HG03280 (cell line): ENCODE results near the gene GRID2.

Experiments used
- ATAC-seq: cut with Tn5 transposase; IDR thresholded peaks from one replicate; pipeline ENCODE4 v1.9.1; 2021; ENCODE audit warnings: mild to moderate bottlenecking, moderate library complexity; ENCODE audit not compliant: unreplicated experiment

GRID2 gene

DNA sequence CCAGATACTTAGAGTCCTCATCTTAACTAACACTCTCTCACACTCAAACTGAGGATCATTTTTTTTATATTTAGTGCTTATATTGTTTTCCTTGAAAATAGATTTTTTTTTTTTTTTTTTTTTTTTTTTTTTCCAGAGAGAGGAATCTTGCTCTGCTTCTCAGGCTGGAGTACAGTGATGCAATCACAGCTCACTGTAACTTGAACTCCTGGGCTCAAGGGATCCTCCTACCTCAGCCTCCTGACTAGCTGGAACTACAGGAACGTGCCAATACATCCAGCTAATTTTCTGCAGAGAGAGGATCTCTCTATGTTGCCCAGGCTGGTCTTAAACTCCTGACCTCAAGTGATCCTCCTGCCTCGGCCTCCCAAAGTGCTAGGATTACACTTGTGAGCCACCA lies 874.5 kb downstream of the GRID2 start:
- no peak for ATAC-seq

DNA sequence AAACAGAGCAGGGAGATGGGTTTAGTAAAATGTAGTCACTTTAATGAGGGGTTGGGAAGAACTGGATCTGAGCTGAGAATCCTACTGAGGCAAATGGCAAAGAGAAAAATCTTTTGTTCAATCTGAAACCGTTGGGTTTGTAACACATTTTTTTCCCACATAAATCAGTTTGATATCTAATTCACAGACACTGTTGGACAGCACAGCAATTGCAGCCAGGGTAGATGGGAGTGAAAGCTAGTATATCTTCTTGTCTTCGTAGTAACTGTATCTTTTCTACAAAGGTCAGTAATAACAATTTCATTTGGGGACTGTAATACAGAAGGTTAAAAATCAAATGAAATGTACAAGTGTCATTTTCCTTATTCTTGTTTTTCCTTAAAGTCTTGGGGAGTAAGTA lies 875.3 kb downstream of the GRID2 start:
- ATAC-seq: no peak

- ATAC-seq: no peak
Measured at GRCh38 chr4:93182722-93183121, 879.0 kb downstream of the GRID2 start.

DNA sequence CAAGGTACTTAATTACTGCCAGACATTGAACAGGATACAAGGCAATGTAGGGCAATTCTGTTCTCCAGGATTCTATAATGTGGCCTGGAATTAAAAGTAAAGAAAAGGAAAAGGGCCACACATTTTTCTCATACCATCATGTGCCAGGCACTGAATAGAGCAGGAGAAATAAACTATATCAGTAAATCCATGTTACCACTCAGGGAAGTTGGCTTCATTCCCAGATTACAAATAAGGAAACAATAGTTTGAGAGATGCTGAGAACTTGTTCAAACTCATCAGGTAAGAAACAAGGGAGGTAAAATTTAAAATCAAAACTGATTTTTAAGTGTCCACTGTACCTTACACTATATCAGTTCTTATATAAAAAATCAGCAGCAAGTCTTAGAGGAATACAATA lies 879.8 kb downstream of the GRID2 start:
- no peak for ATAC-seq

- ATAC-seq: no peak
Measured at GRCh38 chr4:93184053-93184452, 880.3 kb downstream of the GRID2 start.

GRCh38 chr4:93186846-93187245 lies 883.1 kb downstream of the GRID2 start:
- no peak for ATAC-seq

DNA sequence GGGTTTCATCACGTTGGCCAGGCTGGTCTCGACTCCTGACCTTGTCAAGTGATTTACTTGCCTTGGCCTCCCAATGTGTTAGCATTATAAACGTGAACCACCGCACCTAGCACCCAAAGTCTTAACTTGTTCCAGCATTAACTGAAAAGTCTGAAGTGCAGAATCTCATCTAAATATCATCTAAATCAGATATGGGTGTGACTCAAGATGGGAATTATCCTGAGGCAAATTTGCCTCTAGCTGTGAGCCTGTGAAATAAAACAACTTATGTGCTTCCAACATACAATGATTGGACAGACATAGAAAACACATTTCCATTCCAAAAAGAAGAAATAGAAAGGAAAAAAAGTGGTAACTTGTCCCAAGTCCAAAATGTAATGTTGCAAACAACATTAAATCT lies 883.7 kb downstream of the GRID2 start:
- no peak for ATAC-seq

DNA sequence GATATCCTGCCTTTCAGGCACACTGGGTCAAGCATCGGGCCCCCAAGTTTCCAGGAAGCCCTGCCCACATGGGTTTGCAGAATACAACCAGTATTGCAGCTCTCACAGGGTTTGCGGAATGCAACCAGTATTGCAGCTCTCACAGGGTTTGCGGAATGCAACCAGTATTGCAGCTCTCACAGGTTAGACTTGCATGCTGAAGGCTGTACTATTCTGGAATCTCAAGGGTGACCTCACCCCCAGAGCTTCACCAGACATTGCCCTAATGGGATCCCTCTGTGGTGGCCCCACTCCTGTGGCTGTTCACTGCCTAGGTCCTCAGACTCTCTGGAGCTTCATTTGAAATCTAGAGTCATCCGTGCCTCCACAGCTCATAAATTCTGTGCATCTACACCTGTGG lies 884.1 kb downstream of the GRID2 start:
- no peak for ATAC-seq

DNA sequence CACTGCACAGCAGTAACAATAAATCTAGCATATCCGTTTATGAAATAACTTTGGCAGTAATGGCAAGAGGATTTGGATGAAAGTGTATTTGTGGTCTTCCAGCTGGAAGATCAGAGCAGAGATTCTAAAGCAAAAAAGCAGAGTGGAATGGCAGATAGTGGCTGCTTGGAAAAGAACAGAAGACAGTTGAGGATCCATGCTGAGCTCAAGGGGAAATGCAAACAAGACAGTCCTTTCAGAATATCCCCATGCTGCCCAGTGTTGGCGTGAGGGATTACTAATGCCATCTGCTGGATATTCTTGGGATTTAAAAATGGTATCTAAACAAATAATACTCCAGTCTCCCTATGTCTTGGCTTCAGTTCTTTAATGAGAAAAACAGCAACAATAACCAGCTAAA lies 895.7 kb downstream of the GRID2 start:
- no peak for ATAC-seq

DNA sequence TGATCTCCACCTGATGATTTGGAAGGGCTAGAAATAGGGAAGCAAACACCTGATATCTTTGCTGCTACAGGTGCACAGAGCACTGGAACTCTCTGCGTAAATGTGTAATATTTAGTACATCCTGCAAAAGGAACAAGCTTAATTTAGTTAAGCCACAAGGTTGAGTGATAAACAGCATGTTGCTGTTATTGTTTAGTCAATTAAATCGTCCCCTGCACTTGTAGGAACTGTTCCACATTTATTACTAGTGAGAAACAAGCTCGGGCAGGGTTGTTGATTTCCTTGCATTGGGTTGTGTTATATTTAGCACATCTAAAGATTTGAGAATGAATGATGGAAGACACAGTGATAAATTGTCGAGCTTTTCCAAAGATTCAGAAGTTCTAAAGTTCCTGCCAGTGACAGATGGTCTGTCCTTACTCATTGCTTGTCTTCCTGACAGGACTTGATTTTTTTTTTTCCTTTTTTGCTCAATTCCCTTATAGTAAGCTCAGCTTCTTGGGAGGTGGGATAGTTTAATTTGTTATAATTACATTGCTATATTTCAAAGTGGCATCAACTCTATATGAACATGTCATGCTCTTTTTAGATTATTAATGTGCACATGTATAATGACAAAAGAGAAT lies 897.8 kb downstream of the GRID2 start:
- no peak for ATAC-seq

DNA sequence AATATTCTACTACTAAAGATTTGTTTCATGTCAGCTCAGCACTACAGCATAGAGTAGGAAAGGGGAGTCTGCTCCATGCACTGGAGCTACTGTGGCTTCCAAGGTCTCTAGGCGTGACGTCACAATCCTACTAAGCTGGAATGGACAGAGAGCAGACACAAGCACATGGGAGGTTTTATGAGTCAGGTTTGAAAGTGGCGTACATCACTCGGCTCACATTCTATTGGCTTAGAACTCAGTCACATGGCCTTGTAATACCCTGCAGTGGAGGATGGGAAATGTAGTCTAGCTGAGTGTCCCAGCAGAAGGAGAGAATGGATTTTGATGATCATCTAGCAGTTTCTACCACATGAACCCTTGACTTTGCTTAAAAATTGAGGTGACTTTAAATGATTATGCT lies 899.9 kb downstream of the GRID2 start:
- ATAC-seq: no peak

GRCh38 chr4:93212250-93212649 lies 908.5 kb downstream of the GRID2 start:
- no peak for ATAC-seq

GRCh38 chr4:93216646-93217045 lies 912.9 kb downstream of the GRID2 start:
- ATAC-seq: no peak

- ATAC-seq: no peak
Measured at GRCh38 chr4:93217431-93217830, 913.7 kb downstream of the GRID2 start.

GRCh38 chr4:93221771-93222170 lies 918.0 kb downstream of the GRID2 start:
- no peak for ATAC-seq

DNA sequence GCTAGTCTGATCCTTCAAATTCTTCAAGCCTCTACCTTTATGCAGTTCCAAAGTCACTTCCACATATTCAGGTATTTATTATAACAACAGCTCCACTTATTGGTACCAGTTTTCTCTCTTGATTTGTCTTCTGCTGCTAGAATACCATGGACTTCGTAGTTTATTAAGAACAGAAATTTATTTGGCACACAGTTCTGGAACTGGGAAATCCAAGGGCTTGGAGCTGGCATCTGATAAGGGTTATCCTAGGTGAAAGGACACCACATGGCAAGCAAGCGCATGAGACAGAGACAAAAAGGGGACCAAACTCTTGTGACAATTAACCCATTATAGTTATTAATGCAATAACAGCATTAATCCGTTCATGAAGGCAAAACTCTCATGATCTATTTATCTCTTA lies 924.3 kb downstream of the GRID2 start:
- no peak for ATAC-seq

- ATAC-seq: no peak
Measured at GRCh38 chr4:93232883-93233282, 929.1 kb downstream of the GRID2 start.

- ATAC-seq: no peak
Measured at GRCh38 chr4:93237521-93237920, 933.8 kb downstream of the GRID2 start.

DNA sequence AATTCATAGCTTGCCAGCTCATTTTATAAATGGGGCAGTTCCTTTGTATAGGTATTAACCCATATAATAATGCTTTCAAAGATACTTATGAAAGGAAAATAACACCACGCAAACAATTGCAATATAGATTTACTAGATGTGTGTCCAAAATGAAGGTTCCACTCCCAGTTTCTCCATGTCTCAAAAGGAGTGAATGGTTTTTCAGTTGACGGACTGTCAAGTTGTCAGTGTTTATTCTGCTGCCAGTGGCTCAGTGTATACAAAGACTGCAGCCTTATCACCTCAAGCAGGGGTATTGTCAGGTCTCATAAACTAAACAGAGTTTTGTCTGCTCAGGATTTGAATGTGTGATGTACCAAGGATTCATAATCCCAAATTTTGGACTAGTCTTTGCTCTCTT lies 939.5 kb downstream of the GRID2 start:
- ATAC-seq: no peak

- ATAC-seq: no peak
Measured at GRCh38 chr4:93261207-93261606, 957.4 kb downstream of the GRID2 start.

DNA sequence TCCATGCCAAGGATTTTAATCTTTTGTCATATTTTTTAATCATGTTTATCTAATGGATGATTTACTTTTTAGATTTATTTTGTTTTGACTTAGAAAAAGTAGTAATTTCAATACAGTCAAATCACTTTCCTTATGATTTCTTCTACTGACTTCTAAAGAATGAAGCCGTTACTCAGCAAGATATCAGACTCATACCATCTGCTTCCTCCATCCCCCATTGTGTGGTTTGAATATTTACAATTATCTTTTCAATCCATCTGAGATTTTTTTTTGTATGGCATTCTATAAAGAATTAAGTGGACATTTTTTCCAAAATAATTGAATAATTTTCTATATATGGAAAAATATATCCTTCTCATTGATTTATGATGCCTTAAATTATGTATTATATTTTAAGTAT lies 959.4 kb downstream of the GRID2 start:
- ATAC-seq: no peak

- no peak for ATAC-seq
Measured at GRCh38 chr4:93267747-93268146, 964.0 kb downstream of the GRID2 start.

GRCh38 chr4:93285346-93285745 lies 981.6 kb downstream of the GRID2 start:
- ATAC-seq: no peak

GRCh38 chr4:93289241-93289640 lies 985.5 kb downstream of the GRID2 start:
- ATAC-seq: no peak
